ES-I3 (cell line): ENCODE data around the gene LINGO1.

Experiments used
- H3K36me3 ChIP-seq: 2 replicates; pipeline ENCODE4 v1.6.1; 2013; ENCODE audit warnings: mild to moderate bottlenecking, low read length, control low read depth, moderate library complexity; ENCODE audit not compliant: insufficient read depth
- H3K4me1 ChIP-seq: 2 replicates; pipeline ENCODE4 v1.6.1; 2013; ENCODE audit warnings: mild to moderate bottlenecking, control low read depth, low read length; ENCODE audit not compliant: insufficient read depth
- H3K9ac ChIP-seq: 2 replicates; pipeline ENCODE4 v1.6.1; 2013; ENCODE audit warnings: low read depth, mild to moderate bottlenecking, low read length, moderate library complexity
- H3K9me3 ChIP-seq: 2 replicates; pipeline ENCODE4 v1.6.1; 2013; ENCODE audit warnings: mild to moderate bottlenecking, low read length, moderate library complexity; ENCODE audit not compliant: control insufficient read depth, insufficient read depth

LINGO1 gene

GRCh38 chr15:77631745-77632533 is 773 bp downstream of the LINGO1 start:
- Histone ChIP-seq H3K4me1 (peaks cover 29% of the 10 kb centered on the region), H3K9ac (peak overlapping the region; percentile 78)

GRCh38 chr15:77630956-77631744 is 1.6 kb downstream of the LINGO1 start:
- H3K4me1 ChIP-seq = peaks cover 29% of the 10 kb centered on the region
- peak overlapping the region; percentile 78 for H3K9ac ChIP-seq
- no peaks in the 10 kb centered on the region for H3K36me3 ChIP-seq
- H3K9me3 ChIP-seq = no peaks in the 10 kb centered on the region

More at GRCh38 chr15:77631745-77632533, 773 bp downstream of the LINGO1 start:
- no peaks in the 10 kb centered on the region for H3K36me3 ChIP-seq
- no peaks in the 10 kb centered on the region for H3K9me3 ChIP-seq

- Histone ChIP-seq H3K4me1 (peaks cover 25% of the 10 kb centered on the region), H3K9me3 (no peaks in the 10 kb centered on the region), H3K36me3 (no peaks in the 10 kb centered on the region), H3K9ac (no peak overlapping the region)
Measured at GRCh38 chr15:77630056-77630455, 2.7 kb downstream of the LINGO1 start.

- Histone ChIP-seq H3K36me3 (no peaks in the 10 kb centered on the region), H3K4me1 (peaks cover 23% of the 10 kb centered on the region), H3K9ac (no peak overlapping the region), H3K9me3 (no peaks in the 10 kb centered on the region)
Measured at GRCh38 chr15:77629070-77630030, 3.4 kb downstream of the LINGO1 start.

GRCh38 chr15:77628010-77628409 is 4.7 kb downstream of the LINGO1 start:
- H3K4me1 ChIP-seq = peaks cover 36% of the 10 kb centered on the region
- no peaks in the 10 kb centered on the region for H3K9me3 ChIP-seq
- H3K9ac ChIP-seq = no peak overlapping the region
- H3K36me3 ChIP-seq = no peaks in the 10 kb centered on the region

GRCh38 chr15:77627581-77627980 is 5.1 kb downstream of the LINGO1 start:
- Histone ChIP-seq H3K9me3 (no peaks in the 10 kb centered on the region), H3K4me1 (peaks cover 40% of the 10 kb centered on the region), H3K36me3 (no peaks in the 10 kb centered on the region), H3K9ac (no peak overlapping the region)

- Histone ChIP-seq H3K9ac (no peak overlapping the region), H3K36me3 (no peaks in the 10 kb centered on the region), H3K4me1 (peaks cover 45% of the 10 kb centered on the region), H3K9me3 (no peaks in the 10 kb centered on the region)
Measured at GRCh38 chr15:77627067-77627466, 5.6 kb downstream of the LINGO1 start.

- Histone ChIP-seq H3K9ac (no peak overlapping the region), H3K4me1 (peaks cover 53% of the 10 kb centered on the region), H3K36me3 (no peaks in the 10 kb centered on the region), H3K9me3 (no peaks in the 10 kb centered on the region)
Measured at GRCh38 chr15:77626002-77626401, 6.7 kb downstream of the LINGO1 start.

GRCh38 chr15:77625376-77625775 is 7.3 kb downstream of the LINGO1 start:
- no peak overlapping the region for H3K9ac ChIP-seq
- peaks cover 51% of the 10 kb centered on the region for H3K4me1 ChIP-seq
- no peaks in the 10 kb centered on the region for H3K36me3 ChIP-seq
- no peaks in the 10 kb centered on the region for H3K9me3 ChIP-seq

- Histone ChIP-seq H3K9me3 (no peaks in the 10 kb centered on the region), H3K36me3 (no peaks in the 10 kb centered on the region), H3K9ac (no peak overlapping the region), H3K4me1 (peaks cover 50% of the 10 kb centered on the region)
Measured at GRCh38 chr15:77624868-77625267, 7.8 kb downstream of the LINGO1 start.

GRCh38 chr15:77623755-77624524 is 8.8 kb downstream of the LINGO1 start:
- peaks cover 46% of the 10 kb centered on the region for H3K4me1 ChIP-seq
- no peaks in the 10 kb centered on the region for H3K9me3 ChIP-seq
- H3K9ac ChIP-seq = no peak overlapping the region
- H3K36me3 ChIP-seq = no peaks in the 10 kb centered on the region; the same call in 1 of the 2 replicates

- Histone ChIP-seq H3K4me1 (peaks cover 46% of the 10 kb centered on the region), H3K9me3 (no peaks in the 10 kb centered on the region), H3K9ac (no peak overlapping the region), H3K36me3 (no peaks in the 10 kb centered on the region; the same call in 1 of the 2 replicates)
Measured at GRCh38 chr15:77622934-77623754, 9.6 kb downstream of the LINGO1 start.
